IMR-90 (cell line): Measurements from ENCODE around the gene PALMD. TPM values are rescaled to one million over a fixed set of nuclear protein-coding genes. Genes with fewer than 3 reads are reported as not detected.

ENCODE experiments used
- ATAC-seq: fragments of 200-7000 bp; cut with Tn5 transposase; 2 replicates; pipeline ENCODE4 v1.9.1; 2020; ENCODE audit warnings: low read depth, mild to moderate bottlenecking, moderate library complexity
- BruUV-seq: library from RNA; stranded (reverse); fragments of 400-500 nt; replicated peaks from 2 replicates; lab custom pipeline; 2021; lab: Mats Ljungman, UMichigan
- CTCF ChIA-PET: fragments of 300-600 bp; formaldehyde crosslinking; extraction: SDS; loops from one replicate; lab custom pipeline; 2021; ENCODE audit warnings: antibody characterized with exemption; lab: Yijun Ruan, JAX
- POLR2A ChIA-PET: fragments of 300-600 bp; sonication (Branson Sonifier 250); formaldehyde crosslinking; loops from one replicate; lab custom pipeline; 2022; ENCODE audit warnings: antibody characterized with exemption; ENCODE audit not compliant: unreplicated experiment; lab: Charles Lee
- DNase-seq: peaks from one replicate; pipeline ENCODE4 v3.0.0; 2013
- H2AFZ ChIP-seq: replicated peaks from 2 replicates; pipeline ENCODE3; 2013; ENCODE audit warnings: low read length, mild to moderate bottlenecking; ENCODE audit not compliant: poor library complexity
- H2AK5ac ChIP-seq: 2 replicates; pipeline ENCODE4 v1.6.1; 2013; ENCODE audit warnings: low read depth, low read length, inconsistent platforms
- H2AK9ac ChIP-seq: replicated peaks from 2 replicates; pipeline ENCODE3; 2013; ENCODE audit warnings: mild to moderate bottlenecking, low read depth, low read length, moderate library complexity; ENCODE audit not compliant: poor library complexity
- H2BK120ac ChIP-seq: 2 replicates; pipeline ENCODE4 v1.6.1; 2013; ENCODE audit warnings: low read depth, low read length, inconsistent platforms
- H2BK15ac ChIP-seq: 3 replicates; pipeline ENCODE4 v1.6.1; 2013; ENCODE audit warnings: low read depth, low read length, inconsistent platforms
- H2BK20ac ChIP-seq: 2 replicates; pipeline ENCODE4 v1.6.1; 2013; ENCODE audit warnings: low read depth, mild to moderate bottlenecking, inconsistent platforms, low read length, moderate library complexity
- H2BK5ac ChIP-seq: 2 replicates; pipeline ENCODE4 v1.6.1; 2013; ENCODE audit warnings: mild to moderate bottlenecking, low read depth, low read length, inconsistent platforms; ENCODE audit not compliant: poor library complexity, severe bottlenecking
- H3K14ac ChIP-seq: replicated peaks from 2 replicates; pipeline ENCODE4 v1.6.1; 2013; ENCODE audit warnings: low read depth, low read length, inconsistent platforms
- H3K18ac ChIP-seq: 2 replicates; pipeline ENCODE4 v1.6.1; 2013; ENCODE audit warnings: low read depth, low read length, control low read depth
- H3K23ac ChIP-seq: 2 replicates; pipeline ENCODE4 v1.6.1; 2013; ENCODE audit warnings: low read depth, low read length, inconsistent platforms
- H3K27ac ChIP-seq: 2 replicates; pipeline ENCODE4 v1.5.1; 2013; ENCODE audit warnings: mild to moderate bottlenecking, control low read depth, low read length; ENCODE audit not compliant: insufficient read depth
- H3K27me3 ChIP-seq: 2 replicates; pipeline ENCODE4 v1.6.1; 2013; ENCODE audit warnings: low read length; ENCODE audit not compliant: control insufficient read depth, insufficient read depth
- H3K36me3 ChIP-seq: 2 replicates; pipeline ENCODE4 v1.6.1; 2013; ENCODE audit warnings: low read length, mixed read lengths; ENCODE audit not compliant: control insufficient read depth, insufficient read depth
- H3K4ac ChIP-seq: 2 replicates; pipeline ENCODE4 v1.6.1; 2013; ENCODE audit warnings: low read depth, low read length, inconsistent platforms
- H3K4me1 ChIP-seq: 2 replicates; pipeline ENCODE4 v1.6.1; 2013; ENCODE audit warnings: low read length, mixed read lengths; ENCODE audit not compliant: control insufficient read depth, insufficient read depth
- H3K4me2 ChIP-seq: 2 replicates; pipeline ENCODE4 v1.6.1; 2013; ENCODE audit warnings: low read depth, mild to moderate bottlenecking, control low read depth, low read length, moderate library complexity
- H3K4me3 ChIP-seq: 2 replicates; pipeline ENCODE4 v1.5.1; 2013; ENCODE audit warnings: low read depth, mild to moderate bottlenecking, control low read depth, low read length, moderate library complexity; ENCODE audit not compliant: insufficient read depth
- H3K56ac ChIP-seq: 2 replicates; pipeline ENCODE4 v1.6.1; 2013; ENCODE audit warnings: low read length, inconsistent platforms; ENCODE audit not compliant: insufficient read depth; ENCODE audit errors: extremely low read depth
- H3K79me1 ChIP-seq, 2 experiments: 2 replicates each; pipeline ENCODE4 v1.6.1; 2013; ENCODE audit warnings: low read length in 2 of 2, inconsistent platforms in 1 of 2, low read depth in 1 of 2
- H3K9ac ChIP-seq: 2 replicates; pipeline ENCODE4 v1.6.1; 2013; ENCODE audit warnings: low read depth, low read length, control low read depth
- H3K9me1 ChIP-seq: 2 replicates; pipeline ENCODE4 v1.6.1; 2013; ENCODE audit warnings: low read length, inconsistent platforms; ENCODE audit not compliant: insufficient read depth
- H3K9me3 ChIP-seq: 2 replicates; pipeline ENCODE4 v1.6.1; 2013; ENCODE audit warnings: low read length; ENCODE audit not compliant: control insufficient read depth, insufficient read depth
- H4K20me1 ChIP-seq: 2 replicates; pipeline ENCODE4 v1.6.1; 2013; ENCODE audit warnings: low read length, inconsistent platforms; ENCODE audit not compliant: insufficient read depth
- H4K5ac ChIP-seq: 2 replicates; pipeline ENCODE4 v1.6.1; 2013; ENCODE audit warnings: mild to moderate bottlenecking, low read depth, low read length, control low read depth
- H4K8ac ChIP-seq, 2 experiments: 2 replicates each; pipeline ENCODE4 v1.6.1; 2013; ENCODE audit warnings: low read depth in 2 of 2, low read length in 2 of 2, control low read depth in 1 of 2, inconsistent platforms in 1 of 2
- H4K91ac ChIP-seq: 2 replicates; pipeline ENCODE4 v1.6.1; 2013; ENCODE audit warnings: low read depth, low read length, inconsistent platforms; ENCODE audit not compliant: insufficient read depth
- MAFK ChIP-seq: IDR thresholded peaks from 2 replicates; pipeline ENCODE4 v1.6.1; 2012; ENCODE audit warnings: low read depth, low read length, improper control_type of control experiment
- MXI1 ChIP-seq: IDR thresholded peaks from 2 replicates; pipeline ENCODE4 v1.6.1; 2012; ENCODE audit warnings: low read depth, mild to moderate bottlenecking, low read length, moderate library complexity, borderline replicate concordance
- NFE2L2 ChIP-seq: fragments of 150-350 bp; IDR thresholded peaks from 2 replicates; pipeline ENCODE4 v1.6.1; 2016; ENCODE audit warnings: low read depth, mild to moderate bottlenecking, low read length
- SMC3 ChIP-seq: fragments of 150-350 bp; IDR thresholded peaks from 2 replicates; pipeline ENCODE4 v1.6.1; 2016; ENCODE audit warnings: low read depth, mild to moderate bottlenecking, antibody characterized with exemption, low read length, moderate library complexity
- WGBS, 2 experiments: methylation state at CpG; one replicate each; pipeline versions ENCODE4 v1.1.5 to v1.1.7; 2013; ENCODE audit warnings: missing lambda C conversion rate in 2 of 2; ENCODE audit not compliant: insufficient read length in 1 of 2; ENCODE audit errors: extremely low coverage in 2 of 2; 5-methylcytosine and 5-hydroxymethylcytosine counted together
- dilution Hi-C: fragments of 300-500 bp; cut with HindIII; formaldehyde crosslinking; loops from one replicate; pipeline ENCODE4 v1.14.3; 2018; ENCODE audit warnings: low sequenced_read_pairs; ENCODE audit not compliant: unreplicated experiment
- in situ Hi-C: fragments of 300-500 bp; cut with MboI; formaldehyde crosslinking; loops from 3 replicates; pipeline ENCODE4 v1.14.3; 2019; ENCODE audit warnings: low sequenced_read_pairs, inconsistent platforms, mixed read lengths
- intact Hi-C: fragments of 100-400 bp; cut with micrococcal nuclease; formaldehyde crosslinking; loops from 2 replicates; pipeline ENCODE4 v1.10.0; 2022
- polyA plus RNA-seq, 3 experiments: library from polyadenylated mRNA; depleted of rRNA; stranded (reverse); fragments of >200 nt; gene quantifications; 2 replicates each; pipeline ENCODE4 v1.2.3, GENCODE V29; 2012; ENCODE audit warnings: low replicate concordance in 1 of 3
- total RNA-seq: library from RNA; depleted of rRNA; stranded (reverse); fragments of >200 nt; gene quantifications from 2 replicates; pipeline ENCODE4 v1.2.3, GENCODE V29; 2012
- TF ChIP-seq, protein P1 (sequence below): fragments of 150-350 bp; IDR thresholded peaks from 2 replicates; pipeline ENCODE4 v1.6.1; 2016; ENCODE audit warnings: low read depth, mild to moderate bottlenecking, low read length, moderate library complexity, borderline replicate concordance
- TF ChIP-seq, protein P2 (sequence below): conservative IDR thresholded peaks from 2 replicates; pipeline ENCODE4 v1.5.1; 2012; ENCODE audit warnings: mild to moderate bottlenecking, low read depth, low read length, improper control_type of control experiment
- TF ChIP-seq, protein P3 (sequence below): fragments of 150-350 bp; IDR thresholded peaks from 2 replicates; pipeline ENCODE4 v1.6.1; 2017; ENCODE audit warnings: mild to moderate bottlenecking, antibody characterized with exemption, low read length, low read depth

Gene PALMD
- total and polyA plus RNA-seq, 2 of the 4 experiments (the other 2 are of a cell fraction), result 0.51 to 0.72 TPM

DNA sequence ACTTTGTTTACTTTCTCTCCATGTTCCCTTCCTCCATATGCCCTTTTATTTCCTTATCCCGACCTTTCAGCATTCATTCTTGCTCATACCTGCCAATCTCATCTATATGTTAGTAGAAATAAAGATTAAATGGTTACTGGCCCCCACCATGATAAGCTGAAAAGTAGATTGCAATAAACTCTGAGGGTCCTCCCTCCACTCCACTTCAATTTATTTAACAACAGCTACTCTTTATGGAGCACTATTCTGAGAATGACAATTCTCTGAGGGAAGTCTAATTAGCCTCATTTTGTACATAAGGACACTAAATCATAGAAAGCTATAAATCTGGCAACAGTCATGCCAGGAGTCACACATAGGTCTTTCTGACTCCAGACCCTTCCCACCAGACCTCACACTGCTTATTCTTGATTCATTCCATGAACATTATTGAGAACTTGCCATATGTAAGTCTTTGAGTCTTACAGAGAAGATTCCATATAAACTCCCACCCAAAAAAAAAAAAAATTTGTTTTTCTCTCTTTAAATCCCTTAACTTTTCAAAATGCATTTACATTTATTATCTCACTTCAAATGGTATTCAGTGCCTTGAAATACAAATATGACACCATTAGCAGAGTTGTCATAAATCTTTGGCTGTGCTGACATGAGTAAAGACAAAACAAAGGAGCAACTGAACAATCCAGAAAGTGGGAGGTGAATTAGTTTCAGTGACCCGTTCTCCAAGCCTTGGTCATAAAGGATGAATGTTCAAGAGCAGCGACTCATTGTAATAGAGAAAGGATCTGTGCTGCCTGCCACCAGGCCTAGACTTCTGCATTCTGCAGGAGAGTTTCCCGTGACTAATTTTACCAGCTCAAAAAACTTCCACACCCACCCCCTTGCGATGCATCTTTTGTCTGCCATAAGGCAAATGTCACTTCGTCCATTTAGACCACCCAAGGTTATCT, 28.5 kb downstream of the PALMD start:
- 0 out of 2 replicates have a peak overlapping the region, but pooled peaks have one; percentile 39 for H3K14ac ChIP-seq
- CTCF ChIA-PET, result interaction anchor here (0.8 kb wide), 1 partner anchor 28 kb away, joined by 3 read pairs; the partner anchor contains the start of gene PALMD
- no peak overlapping the region for H4K91ac ChIP-seq
- WGBS, 2 experiments, result no CpG with 5 or more reads among the region's 6 CpGs
- no peak overlapping the region for H2AK9ac ChIP-seq
- peaks cover 7% of the 10 kb centered on the region for H3K4me1 ChIP-seq
- in situ Hi-C loops, result no loop called here
- H3K27me3 ChIP-seq, result no peaks in the 10 kb centered on the region
- peak overlapping the region; percentile 41; the same call in 1 of the 2 replicates for H3K18ac ChIP-seq
- no peak overlapping the region for H2BK20ac ChIP-seq
- no peak overlapping the region for H2AK5ac ChIP-seq
- intact Hi-C loops, result no loop called here
- no peaks in the 10 kb centered on the region for H3K9me1 ChIP-seq
- no peak for TF ChIP-seq MAFK
- TF ChIP-seq, protein P1, sequence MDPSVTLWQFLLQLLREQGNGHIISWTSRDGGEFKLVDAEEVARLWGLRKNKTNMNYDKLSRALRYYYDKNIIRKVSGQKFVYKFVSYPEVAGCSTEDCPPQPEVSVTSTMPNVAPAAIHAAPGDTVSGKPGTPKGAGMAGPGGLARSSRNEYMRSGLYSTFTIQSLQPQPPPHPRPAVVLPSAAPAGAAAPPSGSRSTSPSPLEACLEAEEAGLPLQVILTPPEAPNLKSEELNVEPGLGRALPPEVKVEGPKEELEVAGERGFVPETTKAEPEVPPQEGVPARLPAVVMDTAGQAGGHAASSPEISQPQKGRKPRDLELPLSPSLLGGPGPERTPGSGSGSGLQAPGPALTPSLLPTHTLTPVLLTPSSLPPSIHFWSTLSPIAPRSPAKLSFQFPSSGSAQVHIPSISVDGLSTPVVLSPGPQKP, result no peak
- TF ChIP-seq MXI1, result no peak
- no peak for TF ChIP-seq NFE2L2
- no peak for TF ChIP-seq SMC3
- TF ChIP-seq, protein P2, sequence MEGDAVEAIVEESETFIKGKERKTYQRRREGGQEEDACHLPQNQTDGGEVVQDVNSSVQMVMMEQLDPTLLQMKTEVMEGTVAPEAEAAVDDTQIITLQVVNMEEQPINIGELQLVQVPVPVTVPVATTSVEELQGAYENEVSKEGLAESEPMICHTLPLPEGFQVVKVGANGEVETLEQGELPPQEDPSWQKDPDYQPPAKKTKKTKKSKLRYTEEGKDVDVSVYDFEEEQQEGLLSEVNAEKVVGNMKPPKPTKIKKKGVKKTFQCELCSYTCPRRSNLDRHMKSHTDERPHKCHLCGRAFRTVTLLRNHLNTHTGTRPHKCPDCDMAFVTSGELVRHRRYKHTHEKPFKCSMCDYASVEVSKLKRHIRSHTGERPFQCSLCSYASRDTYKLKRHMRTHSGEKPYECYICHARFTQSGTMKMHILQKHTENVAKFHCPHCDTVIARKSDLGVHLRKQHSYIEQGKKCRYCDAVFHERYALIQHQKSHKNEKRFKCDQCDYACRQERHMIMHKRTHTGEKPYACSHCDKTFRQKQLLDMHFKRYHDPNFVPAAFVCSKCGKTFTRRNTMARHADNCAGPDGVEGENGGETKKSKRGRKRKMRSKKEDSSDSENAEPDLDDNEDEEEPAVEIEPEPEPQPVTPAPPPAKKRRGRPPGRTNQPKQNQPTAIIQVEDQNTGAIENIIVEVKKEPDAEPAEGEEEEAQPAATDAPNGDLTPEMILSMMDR, result no peak
- TF ChIP-seq, protein P3, sequence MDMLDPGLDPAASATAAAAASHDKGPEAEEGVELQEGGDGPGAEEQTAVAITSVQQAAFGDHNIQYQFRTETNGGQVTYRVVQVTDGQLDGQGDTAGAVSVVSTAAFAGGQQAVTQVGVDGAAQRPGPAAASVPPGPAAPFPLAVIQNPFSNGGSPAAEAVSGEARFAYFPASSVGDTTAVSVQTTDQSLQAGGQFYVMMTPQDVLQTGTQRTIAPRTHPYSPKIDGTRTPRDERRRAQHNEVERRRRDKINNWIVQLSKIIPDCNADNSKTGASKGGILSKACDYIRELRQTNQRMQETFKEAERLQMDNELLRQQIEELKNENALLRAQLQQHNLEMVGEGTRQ, result no peak
- no peak overlapping the region for H4K8ac ChIP-seq
- H3K9ac ChIP-seq, result no peak overlapping the region
- H3K4ac ChIP-seq, result no peak overlapping the region
- ATAC-seq (no peak), DNase-seq (peak; percentile 44)
- BruUV-seq, result no TSS peak
- H4K20me1 ChIP-seq, result no peaks in the 10 kb centered on the region
- H3K23ac ChIP-seq, result no peak overlapping the region
- H3K79me1 ChIP-seq, result no peaks in the 10 kb centered on the region
- H3K9me3 ChIP-seq, result no peaks in the 10 kb centered on the region
- H3K27ac ChIP-seq, result no peak overlapping the region
- no peak overlapping the region for H3K4me3 ChIP-seq
- no peaks in the 10 kb centered on the region for H3K36me3 ChIP-seq
- no peak overlapping the region for H3K56ac ChIP-seq
- no peak overlapping the region for H3K4me2 ChIP-seq
- H2BK120ac ChIP-seq, result peak overlapping the region; percentile 10; the same call in 1 of the 2 replicates
- no peak overlapping the region; the same call in 1 of the 2 replicates for H4K5ac ChIP-seq
- H2BK5ac ChIP-seq, result no peak overlapping the region
- POLR2A ChIA-PET, result no interaction called here
- dilution Hi-C loops, result no loop called here
- H2AFZ ChIP-seq, result peak overlapping the region; percentile 23
- peak overlapping the region; percentile 6; the same call in 1 of the 3 replicates for H2BK15ac ChIP-seq
